K562 (cell line): ENCODE results near the gene RRAS. TPM values are rescaled to one million over a fixed set of nuclear protein-coding genes. Genes with fewer than 3 reads are reported as not detected.

ENCODE experiments used
- CTCFL ChIP-seq: IDR thresholded peaks from 2 replicates; pipeline ENCODE4 v1.6.1; 2011; ENCODE audit warnings: borderline replicate concordance, low read depth, mild to moderate bottlenecking, moderate library complexity, low read length; ENCODE audit not compliant: insufficient read depth, poor library complexity, severe bottlenecking
- DLX4 ChIP-seq: fragments of 250-450 bp; sonication (Bioruptor Pico); IDR thresholded peaks from 2 replicates; pipeline ENCODE4 v1.6.1; 2021; ENCODE audit warnings: mild to moderate bottlenecking
- FIP1L1 ChIP-seq: fragments of 200-400 bp; formaldehyde crosslinking; IDR thresholded peaks from 2 replicates; pipeline ENCODE4 v1.6.1; 2018; ENCODE audit warnings: mild to moderate bottlenecking, low read depth, low read length; ENCODE audit not compliant: poor library complexity, severe bottlenecking
- FOSL1 ChIP-seq: fragments of 200-800 bp; sonication (Bioruptor generic); conservative IDR thresholded peaks from 2 replicates; pipeline ENCODE4 v1.6.1; 2016; ENCODE audit warnings: missing genetic modification characterization, missing compliant biosample characterization
- GMEB1 ChIP-seq: fragments of 250-450 bp; sonication (Bioruptor Pico); IDR thresholded peaks from 2 replicates; pipeline ENCODE4 v1.4.0; 2020; ENCODE audit warnings: mild to moderate bottlenecking
- PHB ChIP-seq: fragments of 250-450 bp; sonication (Bioruptor Pico); IDR thresholded peaks from 2 replicates; pipeline ENCODE4 v1.5.0; 2021
- PHF20 ChIP-seq: fragments of 450-650 bp; IDR thresholded peaks from 2 replicates; pipeline ENCODE4 v1.6.1; 2018; ENCODE audit not compliant: partially characterized antibody
- PML ChIP-seq: IDR thresholded peaks from 2 replicates; pipeline ENCODE4 v1.6.1; 2012; ENCODE audit warnings: low read length, inconsistent platforms
- POLR3G ChIP-seq: IDR thresholded peaks from 2 replicates; pipeline ENCODE4 v1.6.1; 2011; ENCODE audit not compliant: insufficient read length, insufficient replicate concordance; ENCODE audit errors: extremely low read depth
- PRDM10 ChIP-seq: fragments of 450-650 bp; IDR thresholded peaks from 2 replicates; pipeline ENCODE4 v1.6.1; 2018; ENCODE audit not compliant: partially characterized antibody
- PTBP1 ChIP-seq: fragments of 200-400 bp; formaldehyde crosslinking; IDR thresholded peaks from 2 replicates; pipeline ENCODE4 v1.6.1; 2017; ENCODE audit warnings: low read depth, low read length
- SMAD2 ChIP-seq: fragments of 150-350 bp; IDR thresholded peaks from 2 replicates; pipeline ENCODE4 v1.6.1; 2014; ENCODE audit warnings: low read depth, mild to moderate bottlenecking, low read length
- SRSF9 ChIP-seq: fragments of 200-400 bp; formaldehyde crosslinking; IDR thresholded peaks from 2 replicates; pipeline ENCODE4 v1.6.1; 2017; ENCODE audit warnings: low read depth, low read length, borderline replicate concordance
- UBTF ChIP-seq, 2 experiments: IDR thresholded peaks; 2 replicates each; pipeline ENCODE4 v1.6.1; 2012; ENCODE audit warnings: improper control_type of control experiment in 2 of 2, low read depth in 2 of 2, low read length in 2 of 2, borderline replicate concordance in 1 of 2
- XRCC3 ChIP-seq: fragments of 450-650 bp; IDR thresholded peaks from 2 replicates; pipeline ENCODE4 v1.6.1; 2017; ENCODE audit warnings: mild to moderate bottlenecking, moderate library complexity
- ZNF140 ChIP-seq: fragments of 250-450 bp; sonication (Bioruptor Pico); IDR thresholded peaks from 2 replicates; pipeline ENCODE4 v1.8.0; 2021; ENCODE audit warnings: moderate library complexity, mild to moderate bottlenecking, inconsistent platforms
- ZNF197 ChIP-seq: fragments of 200-800 bp; sonication (Bioruptor generic); IDR thresholded peaks from 2 replicates; pipeline ENCODE4 v1.6.1; 2016; ENCODE audit warnings: low read depth, missing genetic modification characterization, missing compliant biosample characterization
- polyA plus RNA-seq, 8 experiments: library from polyadenylated mRNA; depleted of rRNA in 4 of 8; stranded (reverse) in 5 of 8; unstranded in 3 of 8; fragments of >200 nt; fragmentation: Nextera tagmentation in 2 of 8; fragmentation: Illumina TruSeq in 1 of 8; extraction: Ambion mirVana in 2 of 8; extraction: Trizol in 1 of 8; gene quantifications; 2 replicates each; pipeline versions ENCODE4 v1.2.1 to v1.2.3, GENCODE V29; 2011 to 2014; ENCODE audit warnings: inconsistent platforms in 1 of 8, missing spikeins in 1 of 8
- total RNA-seq, 7 experiments: library from RNA; depleted of rRNA in 6 of 7; stranded (reverse); fragments of >200 nt in 6 of 7; fragmentation: Illumina TruSeq in 2 of 7; extraction: Trizol in 2 of 7; gene quantifications; 2 replicates each; pipeline versions ENCODE4 v1.2.1 to v1.2.3, GENCODE V29; 2011 to 2021; ENCODE audit warnings: low replicate concordance in 1 of 7

Gene RRAS
- total and polyA plus RNA-seq, 9 of the 15 experiments (the other 6 are each of a cell fraction or from before 2014, with no cell fraction given) = 0.70 to 17.3 (median 8.2) TPM

GRCh38 chr19:49640113-49640898 lies at the start of gene RRAS (continued):
- TF ChIP-seq XRCC3 = no peak
- no peak for TF ChIP-seq PHB (CRISPR knock-in tag)
- TF ChIP-seq PHF20 = no peak
- TF ChIP-seq SMAD2 = no peak
- TF ChIP-seq GMEB1 (CRISPR knock-in tag) = no peak
- TF ChIP-seq PML = peak; percentile 66; the same call in 1 of the 2 replicates
- peak; percentile 92 for TF ChIP-seq FOSL1
- no peak for TF ChIP-seq POLR3G
- TF ChIP-seq CTCFL = no peak
- TF ChIP-seq SRSF9 = no peak
- TF ChIP-seq UBTF (IDR thresholded peaks at IDR 0.05; ENCODE audit: borderline replicate concordance in 1 of 2, low read depth in 2 of 2, low read length in 2 of 2) = peak in 1 of 2 experiments; percentile 55; a peak in 1 of 4 replicates
- no peak for TF ChIP-seq ZNF140 (CRISPR knock-in tag)
- no peak for TF ChIP-seq PTBP1
- no peak for TF ChIP-seq ZNF197
- no peak for TF ChIP-seq FIP1L1
- peak; percentile 55 for TF ChIP-seq PRDM10
- no peak for TF ChIP-seq DLX4 (CRISPR knock-in tag)
